ENCODE measurements around the gene ISOC1.

Gene ISOC1

DNA sequence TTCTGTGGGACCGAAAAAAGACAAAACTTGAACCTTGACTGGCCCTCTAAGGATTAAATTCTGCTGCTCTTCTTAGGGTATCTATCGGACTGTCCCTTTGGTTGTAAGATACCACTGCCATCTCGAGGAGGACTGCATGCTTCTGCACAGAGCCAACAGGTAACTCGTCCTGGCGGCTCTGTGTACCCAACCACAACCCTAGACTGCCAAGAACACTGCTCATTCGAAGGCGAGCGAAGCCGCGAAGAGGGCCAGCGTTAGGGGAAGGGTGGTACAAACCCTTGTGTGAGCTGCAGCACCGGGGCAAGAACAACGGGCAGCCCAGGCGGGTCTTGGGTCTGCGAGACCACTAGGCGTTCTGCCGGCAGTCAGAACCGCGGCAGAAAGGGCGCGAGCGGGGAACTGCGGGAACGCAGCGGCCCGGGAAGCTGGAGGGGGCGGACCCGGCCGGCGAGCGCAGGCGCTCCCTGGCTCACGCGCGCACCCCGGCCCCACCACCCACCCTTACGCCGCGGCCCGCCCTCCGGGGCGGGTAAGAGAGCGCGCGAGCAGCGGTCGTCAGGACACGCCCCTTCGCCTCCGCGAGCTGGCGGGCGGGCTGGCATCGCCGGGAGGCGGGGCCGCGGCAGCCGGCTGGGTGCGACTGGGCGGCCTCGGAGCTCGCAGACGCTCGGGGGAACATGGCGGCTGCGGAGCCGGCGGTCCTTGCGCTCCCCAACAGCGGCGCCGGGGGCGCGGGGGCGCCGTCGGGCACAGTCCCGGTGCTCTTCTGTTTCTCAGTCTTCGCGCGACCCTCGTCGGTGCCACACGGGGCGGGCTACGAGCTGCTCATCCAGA is at the start of gene ISOC1:
Gene ISOC1 (plus strand): TSS at position 663 of the 837 bp plus-strand sequence. CDS start 18 bp downstream, at position 681.
- no peak for FAIRE-seq

- FAIRE-seq: no peak
Measured at GRCh38 chr5:129046151-129046550, 48.4 kb upstream of the ISOC1 start.

- no peak for FAIRE-seq
Measured at GRCh38 chr5:129048509-129048908, 46.0 kb upstream of the ISOC1 start.

DNA sequence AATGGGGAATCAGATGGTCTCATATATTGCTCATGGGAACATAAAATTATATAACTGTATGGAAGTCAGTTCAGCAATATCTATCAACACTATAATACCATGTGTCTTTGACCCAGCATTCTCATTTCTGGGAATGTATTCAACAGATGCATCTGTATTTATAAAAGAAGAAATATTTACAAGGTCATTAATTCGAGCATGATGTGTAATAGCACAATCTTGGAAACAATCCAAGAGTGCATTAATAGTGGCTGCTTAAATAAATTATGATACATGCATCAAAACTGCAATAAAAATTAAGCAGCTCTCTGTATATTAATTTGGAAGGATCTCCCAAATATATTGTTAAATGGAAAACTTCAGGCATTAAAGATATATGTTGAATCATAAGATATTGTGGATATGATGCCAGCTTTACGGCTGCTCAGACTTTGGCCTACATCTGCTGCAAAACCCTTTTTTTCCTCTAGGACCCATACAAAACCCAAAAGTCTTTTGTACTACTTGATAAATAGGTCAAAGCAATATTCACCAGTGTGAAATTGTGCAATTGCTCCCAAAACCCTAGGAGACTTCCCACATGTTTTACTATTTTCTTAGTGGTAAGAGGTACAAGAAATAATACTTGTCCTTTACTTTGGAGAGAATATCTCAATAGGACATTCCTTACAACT is 45.3 kb upstream of the ISOC1 start:
- FAIRE-seq: no peak

DNA sequence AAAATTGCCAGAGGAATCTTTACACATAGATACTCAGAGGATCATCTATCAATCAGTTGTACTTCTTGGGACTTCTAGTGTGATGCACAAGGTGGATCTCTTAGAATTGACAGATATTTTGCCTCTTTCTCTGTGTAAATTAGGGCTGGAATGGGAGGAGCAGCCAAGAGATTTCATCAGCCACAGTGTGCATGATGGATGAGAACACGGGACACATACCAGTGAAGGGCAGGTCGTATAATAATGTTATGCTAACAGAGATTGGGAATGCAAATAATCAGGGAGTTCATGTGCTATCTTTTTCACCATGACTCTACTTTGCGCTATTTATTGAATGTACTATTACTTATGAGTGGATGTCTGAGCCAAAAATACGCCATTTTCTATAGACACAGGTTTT is 43.3 kb upstream of the ISOC1 start:
- no peak for FAIRE-seq

GRCh38 chr5:129053438-129053837 is 41.1 kb upstream of the ISOC1 start:
- no peak for FAIRE-seq

DNA sequence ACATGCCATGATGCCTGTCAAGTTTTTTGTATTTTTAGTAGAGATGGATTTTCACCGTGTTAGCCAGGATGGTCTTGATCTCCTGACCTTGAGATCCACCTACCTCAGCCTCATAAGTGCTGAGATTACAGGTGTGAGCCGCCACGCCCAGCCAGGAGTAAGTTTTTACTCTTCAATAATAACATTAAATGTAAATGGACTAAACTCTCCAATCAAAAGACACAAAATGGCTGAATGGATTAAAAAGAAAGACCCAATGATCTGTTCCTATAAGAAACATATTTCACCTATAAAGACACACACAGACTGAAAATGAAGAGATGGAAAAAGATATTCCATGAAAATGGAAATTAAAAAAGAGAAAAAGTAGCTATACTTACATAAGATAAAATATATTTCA is 37.2 kb upstream of the ISOC1 start:
- no peak for FAIRE-seq

GRCh38 chr5:129061849-129062248 is 32.7 kb upstream of the ISOC1 start:
- no peak for FAIRE-seq

DNA sequence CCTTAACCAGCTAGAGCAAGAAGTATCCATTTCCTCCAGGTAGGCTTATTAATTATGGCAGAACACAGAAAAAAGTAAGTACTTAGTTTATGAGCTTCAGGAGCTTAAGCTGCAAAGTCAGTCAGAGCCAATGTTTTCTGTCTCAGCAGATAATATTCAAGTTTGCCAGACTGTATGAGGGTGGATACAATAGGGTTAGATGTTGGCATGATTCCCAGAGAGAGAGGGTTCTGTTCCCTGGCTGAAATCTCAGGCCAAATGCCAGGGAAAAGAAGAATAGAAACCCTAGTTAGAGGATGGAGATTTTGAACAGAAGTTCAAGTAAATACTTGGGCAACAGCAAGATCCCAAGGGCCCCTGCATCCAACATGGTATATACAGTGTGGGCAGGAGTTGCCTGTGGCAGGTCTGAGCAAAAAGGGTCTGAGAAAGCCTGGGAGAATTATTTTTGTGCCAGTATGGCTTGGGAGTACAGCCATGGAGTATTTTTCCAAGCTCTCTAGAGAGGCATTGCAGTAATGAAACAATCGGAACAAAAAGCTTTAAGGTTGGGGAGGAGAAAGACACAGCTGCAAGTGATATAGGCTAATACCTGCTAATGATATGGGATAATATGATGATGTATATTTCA is 31.0 kb upstream of the ISOC1 start:
- no peak for FAIRE-seq

DNA sequence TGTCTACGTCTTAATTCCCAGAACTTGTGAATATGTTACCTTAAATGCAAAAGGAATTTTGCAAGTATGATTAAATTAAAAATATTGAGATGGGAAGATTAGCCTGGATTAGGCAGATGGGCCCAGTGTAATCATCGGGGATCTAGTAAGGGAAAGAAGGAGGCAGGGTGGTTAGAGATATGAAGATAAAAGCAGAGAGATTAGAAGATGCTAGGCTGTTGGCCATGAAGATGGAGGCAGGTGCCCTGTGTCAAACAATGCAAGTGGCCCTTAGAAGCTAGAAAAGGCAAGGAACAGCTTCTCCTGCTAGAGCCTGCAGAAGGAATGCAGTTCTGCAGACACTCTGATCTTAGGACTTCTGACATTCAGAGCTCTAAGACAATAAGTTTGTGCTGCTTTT is 28.8 kb upstream of the ISOC1 start:
- FAIRE-seq: no peak

GRCh38 chr5:129067745-129068144 is 26.8 kb upstream of the ISOC1 start:
- no peak for FAIRE-seq

GRCh38 chr5:129069292-129069691 is 25.3 kb upstream of the ISOC1 start:
- FAIRE-seq: no peak

- no peak for FAIRE-seq
Measured at GRCh38 chr5:129073111-129073510, 21.4 kb upstream of the ISOC1 start.

GRCh38 chr5:129074903-129075302 is 19.6 kb upstream of the ISOC1 start:
- FAIRE-seq: no peak

- no peak for FAIRE-seq
Measured at GRCh38 chr5:129077433-129078075, 17.0 kb upstream of the ISOC1 start.

DNA sequence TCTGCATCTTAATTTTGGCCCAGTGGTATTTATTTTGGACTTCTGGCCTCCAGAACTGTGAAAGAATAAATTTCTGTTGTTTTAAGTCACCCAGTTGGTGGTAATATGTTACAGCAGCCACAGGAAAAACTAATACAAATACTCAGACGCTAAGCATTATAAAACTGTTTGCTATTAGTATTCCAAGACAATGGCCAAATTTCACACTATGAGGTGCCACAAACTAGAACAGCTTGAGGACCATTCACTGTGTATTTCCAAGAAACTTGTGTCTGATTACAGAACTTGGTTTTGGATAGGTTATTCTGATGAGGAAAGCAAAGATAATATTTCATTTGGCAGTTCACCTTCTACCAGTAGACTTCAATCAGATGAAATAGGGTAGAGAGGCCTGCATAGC is 16.3 kb upstream of the ISOC1 start:
- FAIRE-seq: no peak

GRCh38 chr5:129078660-129079059 is 15.9 kb upstream of the ISOC1 start:
- no peak for FAIRE-seq

DNA sequence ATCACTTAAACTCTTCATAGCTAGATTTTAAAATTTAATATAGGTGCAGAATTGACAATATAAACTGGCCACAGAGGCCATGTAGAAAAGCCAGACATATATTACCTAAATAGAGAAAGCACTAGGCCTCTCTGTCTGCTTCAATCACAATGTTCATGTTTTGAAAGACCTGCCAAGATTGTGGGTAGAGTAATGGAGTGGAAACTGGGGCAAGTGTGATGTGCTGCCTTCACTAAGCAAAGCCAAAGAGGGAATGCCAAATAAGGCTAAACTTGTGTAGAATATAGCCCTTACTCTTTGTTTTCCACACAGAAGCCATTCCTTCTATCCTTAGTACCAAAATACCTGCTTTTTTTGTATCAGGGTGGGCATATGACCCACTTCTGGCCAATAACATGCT is 15.1 kb upstream of the ISOC1 start:
- FAIRE-seq: no peak

GRCh38 chr5:129080766-129081165 is 13.8 kb upstream of the ISOC1 start:
- no peak for FAIRE-seq

DNA sequence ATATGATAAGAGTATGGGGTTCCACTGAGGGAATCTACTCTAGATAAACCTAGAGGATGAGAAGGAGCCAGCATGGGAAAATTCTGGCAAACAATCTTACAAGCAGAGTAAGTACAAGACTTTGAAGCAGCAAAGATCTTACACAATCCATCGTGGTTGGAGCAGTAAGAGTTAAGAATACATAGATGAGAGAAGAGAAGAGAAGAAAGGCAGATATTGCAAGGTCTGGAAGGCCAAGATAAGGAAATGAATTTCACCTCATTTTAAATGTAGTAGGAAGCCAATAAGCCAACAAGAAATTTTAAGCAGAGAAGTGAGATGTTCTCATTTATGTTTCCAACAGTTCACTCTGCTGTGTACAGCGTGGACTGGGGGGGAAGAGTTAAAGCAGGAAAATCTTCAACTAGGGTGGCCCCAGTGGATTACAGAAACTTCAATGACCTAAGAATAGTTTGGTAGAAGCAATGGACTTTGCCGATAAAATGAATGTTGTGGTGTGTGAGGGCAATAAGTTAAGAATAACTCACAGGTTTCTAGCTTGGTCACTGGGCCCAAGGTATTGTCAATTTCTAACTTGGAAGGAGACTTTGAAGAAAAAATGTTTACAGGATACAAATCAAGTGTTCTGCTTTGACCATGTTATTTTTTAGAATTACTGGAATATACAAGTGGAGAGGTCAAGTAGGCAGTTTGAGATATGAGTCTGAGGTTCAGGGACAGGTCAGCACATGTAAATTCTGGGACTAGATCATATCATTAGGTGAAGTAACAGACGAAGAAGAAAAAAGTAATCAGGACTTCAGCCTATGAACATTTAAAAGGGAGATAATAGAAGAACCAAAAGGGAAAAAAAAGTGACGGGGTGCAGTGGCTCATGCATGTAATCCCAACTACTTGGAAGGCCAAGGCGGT is 12.1 kb upstream of the ISOC1 start:
- no peak for FAIRE-seq

DNA sequence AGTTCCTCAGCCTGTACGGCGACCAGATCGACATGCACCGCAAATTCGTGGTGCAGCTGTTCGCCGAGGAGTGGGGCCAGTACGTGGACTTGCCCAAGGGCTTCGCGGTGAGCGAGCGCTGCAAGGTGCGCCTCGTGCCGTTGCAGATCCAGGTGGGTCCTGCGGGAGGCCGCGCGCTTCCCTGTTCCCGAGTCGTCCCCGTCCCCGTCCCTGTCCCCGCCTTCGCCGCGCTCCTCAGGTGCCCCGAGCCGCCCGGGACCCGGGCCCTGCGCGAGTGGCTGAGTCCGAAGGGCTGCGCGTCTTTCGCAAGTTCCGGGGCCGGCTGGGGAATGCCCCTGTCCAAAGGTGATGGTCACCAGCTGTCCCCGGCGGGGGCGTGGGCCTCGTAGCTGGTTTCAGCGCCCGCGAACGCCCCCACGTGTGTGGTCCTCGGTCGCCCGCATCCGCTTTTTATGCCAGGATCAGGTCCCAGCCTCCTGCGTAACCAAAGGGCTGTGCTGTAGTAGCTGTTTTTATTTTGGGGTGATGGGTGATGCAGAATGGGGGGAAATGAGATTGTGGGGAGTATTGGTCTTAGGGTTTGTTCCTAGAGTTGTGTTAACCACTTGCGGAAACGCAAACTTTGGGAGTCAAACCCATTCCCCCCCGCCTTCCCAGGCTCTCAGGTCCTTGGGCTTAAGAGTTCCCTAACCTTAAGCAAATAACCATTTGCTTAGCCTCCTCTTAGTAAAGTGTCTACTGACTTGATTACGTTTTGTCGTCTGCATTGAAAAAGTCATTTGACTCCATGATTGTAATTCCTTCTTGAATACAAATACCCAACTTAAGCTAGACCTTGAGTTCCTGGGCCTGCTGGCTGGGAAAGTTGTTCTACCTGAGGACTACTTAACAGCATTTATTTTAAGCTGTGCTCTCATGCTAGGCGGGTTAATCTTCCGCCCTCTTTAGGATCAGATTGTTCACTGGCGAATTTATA is 663 bp downstream of the ISOC1 start:
- FAIRE-seq: no peak

Measured in TTC549 (cell line).